Stimulated activated CD8-positive, alpha-beta memory T cell treated with anti-CD3 and anti-CD28 coated beads, Interleukin-2, amount 100 ng/mL, for 1 hour (primary cell): ENCODE results near the gene PARD3.
"Not testable (repeated sequence)": the region's sequence is repeated elsewhere in the genome, so short reads cannot be mapped to it uniquely, and the experiment has no call there.

ENCODE experiments used
- DNase-seq, 2 donors: peaks; one replicate each; pipeline ENCODE4 v3.0.0-alpha.2; 2020; ENCODE audit warnings: low read depth in 2 of 2

Gene PARD3

DNA sequence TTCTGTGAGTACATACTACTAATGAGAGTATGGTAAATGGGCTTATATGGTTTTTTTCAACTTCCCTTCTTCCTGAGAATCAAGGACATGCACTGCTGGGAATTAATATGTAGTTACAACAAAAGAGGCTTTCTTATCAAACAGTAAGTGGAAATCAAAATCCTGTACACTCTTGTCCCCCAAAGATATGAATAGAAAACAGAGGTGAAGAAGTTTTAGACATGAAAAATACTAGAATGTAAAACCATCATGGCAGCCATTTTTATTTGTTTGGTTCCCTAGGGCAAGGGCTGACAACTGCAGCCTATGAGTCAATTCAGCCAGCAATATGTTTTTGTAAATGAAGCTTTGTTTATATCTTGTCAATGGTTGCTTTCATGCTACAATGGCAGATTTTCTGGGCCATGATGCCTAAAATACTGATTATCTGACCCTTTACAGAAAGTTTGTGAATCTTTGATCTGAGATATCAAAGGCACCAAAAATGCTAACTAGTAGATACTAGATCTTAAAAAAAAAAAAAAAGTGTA, 422.4 kb downstream of the PARD3 start:
- no peak for DNase-seq

DNA sequence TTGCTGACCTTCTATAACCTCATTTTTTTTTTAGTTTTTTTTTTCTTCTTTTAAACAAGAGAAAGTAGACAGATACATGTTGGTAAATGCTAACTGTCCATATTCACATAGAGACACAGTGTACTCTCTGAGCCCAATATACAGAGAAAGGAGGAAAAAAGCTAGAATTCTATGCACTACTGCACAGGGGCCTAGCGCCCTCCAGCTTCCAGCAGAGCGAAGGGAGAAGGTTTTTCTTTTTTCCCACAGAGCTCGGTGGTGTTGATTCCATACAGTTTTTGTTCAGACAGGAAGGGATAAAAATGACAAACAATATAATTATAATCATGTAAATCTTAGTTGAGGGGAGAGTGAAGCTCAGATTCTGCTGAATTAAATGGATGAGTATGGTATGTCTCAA, 423.9 kb downstream of the PARD3 start:
- DNase-seq, result not testable (repeated sequence)

DNA sequence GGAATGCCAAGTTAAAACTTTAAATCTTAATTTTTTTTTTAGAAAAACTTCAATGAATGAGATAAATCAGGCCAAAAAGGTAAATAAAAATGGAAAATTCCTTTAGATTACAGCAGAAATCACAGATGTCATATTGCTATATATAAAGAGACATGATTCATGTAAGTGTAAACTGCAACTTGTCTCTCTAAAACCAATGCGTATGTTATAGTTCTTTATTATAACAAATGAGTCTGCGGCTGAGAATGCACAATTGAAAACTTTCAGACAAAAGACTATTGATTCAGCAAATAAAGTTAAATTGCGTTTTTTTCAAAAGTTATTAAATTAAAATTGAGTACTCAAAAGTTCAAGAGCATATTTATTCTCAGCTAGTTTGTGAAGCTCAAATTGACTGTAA, 425.3 kb downstream of the PARD3 start:
- DNase-seq, result no peak

- no peak for DNase-seq
Measured at GRCh38 chr10:34386921-34387320, 428.2 kb downstream of the PARD3 start.

GRCh38 chr10:34384372-34384771, 430.7 kb downstream of the PARD3 start:
- no peak for DNase-seq

GRCh38 chr10:34382626-34383025, 432.5 kb downstream of the PARD3 start:
- no peak for DNase-seq

- no peak for DNase-seq
Measured at GRCh38 chr10:34380856-34381255, 434.2 kb downstream of the PARD3 start.

- no peak for DNase-seq
Measured at GRCh38 chr10:34378297-34378696, 436.8 kb downstream of the PARD3 start.

DNA sequence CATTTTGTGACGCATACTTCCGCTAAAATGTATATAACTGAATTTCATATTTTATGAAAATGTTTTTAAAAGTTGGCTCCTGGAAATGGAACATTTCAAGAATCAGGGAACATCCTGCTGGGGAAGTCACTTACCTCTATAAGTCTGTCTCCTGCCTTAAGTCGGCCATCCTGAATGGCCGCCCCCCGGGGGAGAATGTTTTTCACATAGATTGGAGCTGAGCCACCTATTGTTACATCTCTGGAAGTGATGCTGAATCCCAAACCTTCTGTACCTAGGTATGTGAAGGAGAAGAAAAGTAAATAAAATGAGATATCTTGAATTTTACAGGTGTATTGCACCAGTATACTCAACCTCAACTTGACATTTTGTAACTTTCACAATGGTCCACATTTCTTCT, 437.3 kb downstream of the PARD3 start:
- no peak for DNase-seq

DNA sequence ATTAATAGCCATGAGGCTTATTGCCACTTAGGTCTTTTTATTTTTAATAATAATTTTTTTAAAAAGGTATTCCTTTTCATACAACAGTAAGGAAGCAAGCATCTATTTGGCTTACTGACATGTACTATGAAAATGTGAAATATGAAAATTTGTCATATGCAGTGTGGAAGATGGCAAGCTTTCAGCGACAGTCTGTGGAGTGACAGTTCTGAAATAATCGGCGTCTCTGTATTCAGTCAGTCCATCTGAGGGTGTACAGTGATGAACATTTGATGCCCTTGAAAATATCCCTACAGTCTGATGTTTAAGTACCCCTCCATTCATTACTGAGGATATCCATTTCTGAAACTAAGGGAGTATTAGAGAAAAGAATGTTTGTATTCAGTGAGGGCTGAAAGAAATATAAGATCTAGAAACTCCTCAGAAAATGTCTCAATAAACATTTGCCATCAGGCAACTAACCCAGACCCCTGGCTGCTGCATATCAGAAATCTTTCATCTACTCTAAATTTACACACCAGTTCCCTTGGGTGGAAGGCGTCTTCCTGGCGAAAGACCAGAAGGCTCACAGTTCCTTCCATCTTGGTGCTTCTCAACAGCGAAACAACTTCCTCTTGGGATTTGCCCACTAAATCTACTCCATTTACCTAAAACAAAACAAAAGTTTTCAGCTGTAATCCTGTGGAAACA, 440.6 kb downstream of the PARD3 start:
- DNase-seq, result no peak

DNA sequence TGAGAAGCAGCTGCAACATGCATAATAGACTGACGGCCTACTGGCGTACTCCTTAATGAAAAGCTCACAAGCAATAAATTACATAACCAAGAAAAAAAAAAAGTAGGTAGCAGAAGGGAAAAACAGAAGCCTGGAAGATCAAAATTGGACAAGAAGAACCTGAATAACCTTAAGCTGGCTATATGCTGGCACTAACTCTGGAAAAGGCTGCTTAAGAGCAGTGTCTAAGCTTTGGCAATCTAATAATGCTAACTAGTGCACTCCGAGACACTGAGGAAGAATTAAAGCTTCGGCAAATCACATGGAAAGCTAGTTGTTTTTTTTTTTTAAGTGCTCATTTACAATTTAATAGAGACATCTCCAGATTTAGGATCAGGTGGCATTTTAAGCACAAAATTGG, 441.9 kb downstream of the PARD3 start:
- no peak for DNase-seq

GRCh38 chr10:34372509-34372908, 442.6 kb downstream of the PARD3 start:
- DNase-seq, result no peak

DNA sequence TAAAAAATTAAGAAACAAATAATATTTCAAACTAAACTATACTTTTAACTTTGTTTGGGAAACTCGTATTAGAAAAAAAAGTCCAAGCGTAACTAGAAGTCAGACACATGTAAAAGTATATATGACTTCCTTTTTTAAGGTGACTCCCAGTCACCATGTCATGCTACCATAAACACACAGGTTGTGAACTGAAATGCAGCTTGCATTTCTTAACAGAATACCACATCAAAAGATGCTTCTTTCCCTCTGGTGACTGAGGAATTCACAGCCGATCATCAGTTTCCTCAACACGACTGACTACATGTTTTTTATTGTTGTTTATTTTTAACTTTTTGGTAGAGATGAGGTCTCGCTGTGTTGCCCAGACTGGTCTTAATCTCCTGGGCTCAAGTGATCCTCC, 445.0 kb downstream of the PARD3 start:
- no peak for DNase-seq

DNA sequence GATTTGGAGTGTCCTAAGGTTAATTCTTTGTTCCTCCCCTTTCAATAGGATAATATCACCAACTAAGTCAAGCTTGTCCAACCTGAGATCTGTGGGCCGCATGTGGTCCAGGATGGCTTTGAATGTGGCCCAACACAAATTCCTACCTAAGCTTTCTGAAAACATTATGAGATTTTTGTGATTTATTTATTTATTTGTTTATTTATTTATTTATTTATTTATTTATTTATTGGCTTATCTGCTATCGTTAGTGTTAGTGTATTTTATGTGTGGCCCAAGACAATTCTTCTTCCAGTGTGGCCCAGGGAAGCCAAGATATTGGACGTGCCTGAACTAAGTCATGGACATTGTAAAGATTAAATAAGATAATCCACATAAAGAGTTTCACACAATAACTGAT, 446.0 kb downstream of the PARD3 start:
- DNase-seq, result no peak

DNA sequence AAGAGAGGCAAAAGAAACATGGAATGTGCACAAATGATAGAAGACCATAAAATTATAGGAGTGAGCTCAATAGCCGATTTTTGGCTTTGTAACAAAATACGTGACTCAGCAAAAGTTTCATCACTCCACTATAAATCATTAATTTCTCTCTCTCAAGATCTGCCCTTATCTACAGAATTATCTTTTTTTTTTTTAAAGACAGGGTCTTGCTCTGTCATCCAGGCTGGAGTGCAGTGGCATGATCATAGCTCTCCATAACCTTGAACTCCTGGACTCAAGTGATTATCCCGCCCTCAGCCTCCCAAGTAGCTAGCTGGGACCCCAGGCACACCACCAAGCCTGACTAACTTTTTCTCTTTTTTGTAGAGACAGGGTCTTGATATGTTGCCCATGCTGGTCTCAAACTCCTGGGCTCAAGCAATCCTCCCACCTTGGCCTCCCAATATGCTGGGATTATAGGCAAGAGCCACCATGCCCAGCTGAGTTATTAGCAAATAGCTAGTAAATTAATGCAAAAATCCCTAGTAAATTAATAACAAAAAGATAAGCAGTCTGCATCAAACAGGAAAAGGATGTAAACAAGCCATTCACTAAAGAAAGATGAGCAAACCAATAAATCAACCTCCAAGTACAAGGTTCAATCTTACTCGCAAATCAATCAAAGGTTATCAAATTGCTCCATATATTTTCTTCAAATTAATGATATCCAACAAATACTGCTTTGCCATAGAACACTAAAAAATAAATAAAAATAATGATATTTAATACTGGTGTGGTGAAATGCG, 450.7 kb downstream of the PARD3 start:
- no peak for DNase-seq

GRCh38 chr10:34360984-34361383, 454.1 kb downstream of the PARD3 start:
- DNase-seq, result no peak

DNA sequence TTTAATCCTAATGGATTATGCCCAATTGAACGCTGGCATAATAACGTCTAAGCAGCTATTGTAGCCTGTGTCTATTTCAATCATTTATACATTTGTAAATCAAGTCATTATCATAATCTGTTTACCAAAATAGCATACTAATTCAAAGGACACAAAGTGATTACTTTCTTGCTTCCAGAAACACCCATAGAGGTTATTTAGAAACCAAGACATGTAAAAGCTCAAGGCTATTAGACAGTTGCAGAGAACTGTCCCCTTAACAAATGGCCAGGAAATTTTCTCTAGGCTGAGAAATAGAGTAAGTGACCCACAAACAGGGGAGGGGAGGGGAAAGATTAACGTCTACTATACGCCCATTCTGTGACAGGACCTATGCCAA, 455.7 kb downstream of the PARD3 start:
- DNase-seq, result no peak

DNA sequence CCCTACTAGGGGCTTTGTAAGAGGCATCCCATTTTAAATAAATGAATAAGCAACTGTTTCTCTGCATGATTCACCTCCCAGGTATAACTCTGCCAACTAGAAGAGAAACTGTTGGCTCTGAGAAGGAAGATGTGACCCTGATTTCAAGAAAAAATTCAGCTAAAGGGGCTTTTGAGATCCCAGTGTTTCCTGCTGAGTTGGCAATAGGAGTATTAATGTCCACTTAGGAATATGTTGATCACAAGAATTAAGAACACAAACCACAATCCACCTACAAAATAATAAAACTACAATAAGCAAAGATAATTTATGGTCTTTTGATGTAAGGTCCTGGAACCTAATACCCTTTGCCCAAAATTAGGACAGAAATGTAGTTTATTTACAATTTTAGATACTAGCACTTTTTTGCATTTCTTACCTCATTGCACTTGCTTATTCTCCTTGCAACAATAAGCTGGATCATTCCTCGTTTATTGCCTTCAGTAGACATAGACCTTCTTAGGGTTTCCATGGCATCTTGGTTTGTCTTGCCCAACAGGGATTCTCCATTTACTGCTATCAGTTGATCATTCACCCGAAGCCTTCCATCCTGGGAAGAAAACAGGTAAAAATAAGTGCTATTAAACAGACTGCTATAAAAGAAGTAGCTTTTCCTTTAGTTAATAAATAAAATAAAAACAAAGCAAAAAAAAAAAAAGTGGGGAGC, 456.2 kb downstream of the PARD3 start:
- no peak for DNase-seq

DNA sequence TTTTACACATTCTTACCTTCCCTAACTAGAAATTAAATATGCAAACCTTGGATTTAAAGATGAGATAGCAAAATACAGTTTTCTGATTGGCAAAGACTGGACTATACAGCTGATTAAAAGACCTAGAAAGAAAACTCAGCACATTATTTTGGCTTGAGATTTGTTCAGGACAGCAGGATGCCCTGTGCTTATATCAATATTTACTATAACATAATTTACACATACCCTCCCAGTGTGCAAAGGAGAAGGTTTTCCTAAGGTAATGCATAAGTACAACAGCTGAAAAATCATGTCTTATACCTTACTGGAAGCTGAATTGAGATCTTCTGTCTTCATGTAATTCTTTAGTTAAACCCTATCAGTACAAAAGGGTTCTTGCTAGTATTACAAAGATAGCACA, 458.6 kb downstream of the PARD3 start:
- no peak for DNase-seq

GRCh38 chr10:34353530-34353929, 461.6 kb downstream of the PARD3 start:
- not testable (repeated sequence) for DNase-seq

GRCh38 chr10:34352599-34353204, 462.4 kb downstream of the PARD3 start:
- DNase-seq, result not testable (repeated sequence)

DNA sequence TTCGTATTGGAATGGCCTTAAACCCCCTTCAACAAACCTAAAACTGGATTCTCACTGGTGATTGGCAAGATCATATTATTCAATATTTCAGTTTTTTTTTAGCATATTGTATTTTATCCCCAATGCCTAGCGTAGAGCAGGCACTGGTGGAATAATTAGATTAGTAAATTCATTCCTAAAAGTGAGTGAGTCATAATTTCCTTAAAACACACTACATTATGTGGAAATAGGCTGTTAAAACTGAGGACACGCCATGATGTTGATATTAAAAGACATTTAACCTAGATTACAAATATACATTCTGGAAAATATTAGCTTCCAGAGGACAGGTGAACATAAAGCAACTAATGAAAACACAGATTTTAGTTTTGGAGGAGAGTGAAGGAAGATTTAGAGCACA, 463.9 kb downstream of the PARD3 start:
- no peak for DNase-seq
